Keratinocyte (primary cell): Measurements from ENCODE around the gene COMMD7.

Experiments
- CTCF ChIP-seq, 3 experiments: IDR thresholded peaks in 1 of 3; conservative IDR thresholded peaks in 1 of 3; optimal IDR thresholded peaks in 1 of 3; 2 replicates in 2 of 3; 3 replicates in 1 of 3; pipeline versions ENCODE3 to v1.5.1; 2011; ENCODE audit warnings: low read length in 3 of 3, mild to moderate bottlenecking in 3 of 3, moderate library complexity in 2 of 3, control low read depth in 1 of 3, inconsistent platforms in 1 of 3; ENCODE audit not compliant: insufficient read depth in 2 of 3; ENCODE audit errors: extremely low read depth in 1 of 3
- EZH2 ChIP-seq: IDR thresholded peaks from one replicate; pipeline ENCODE4 v1.6.1; 2012; ENCODE audit warnings: inconsistent platforms, mild to moderate bottlenecking, low read length, moderate library complexity

GRCh38 chr20:32775336-32775991 lies 32.2 kb upstream of the COMMD7 start:
- no peak for TF ChIP-seq CTCF (optimal IDR thresholded peaks at IDR 0.05 in 1 of 3, IDR thresholded peaks at IDR 0.05 in 1 of 3, conservative IDR thresholded peaks at IDR 0.05 in 1 of 3; ENCODE audit: extremely low read depth in 1 of 3, insufficient read depth in 2 of 3, low read length in 3 of 3)
- TF ChIP-seq EZH2 = no peak
